Calu3 (cell line): ENCODE results near the gene VMP1. TPM values are rescaled to one million over a fixed set of nuclear protein-coding genes. Genes with fewer than 3 reads are reported as not detected.
"Not testable (repeated sequence)": the region's sequence is repeated elsewhere in the genome, so short reads cannot be mapped to it uniquely, and the experiment has no call there.

Source experiments
- BruUV-seq: library from RNA; stranded (reverse); fragments of 400-500 nt; replicated peaks from 2 replicates; lab custom pipeline; 2021; lab: Mats Ljungman, UMichigan
- CTCF ChIA-PET: fragments of 300-600 bp; sonication (Branson Sonifier 250); formaldehyde crosslinking; loops from one replicate; lab custom pipeline; 2022; ENCODE audit warnings: antibody characterized with exemption; lab: Charles Lee
- DNase-seq: peaks from one replicate; pipeline ENCODE4 v3.0.0; 2022
- H3K27ac Mint-ChIP-seq: one replicate; pipeline ENCODE4 v1.8.0; 2022; ENCODE audit warnings: mixed read lengths; ENCODE audit not compliant: unreplicated experiment
- H3K27me3 Mint-ChIP-seq: one replicate; pipeline ENCODE4 v1.8.0; 2022; ENCODE audit warnings: mixed read lengths; ENCODE audit not compliant: unreplicated experiment
- H3K36me3 Mint-ChIP-seq: one replicate; pipeline ENCODE4 v1.8.0; 2022; ENCODE audit warnings: mild to moderate bottlenecking, moderate library complexity, mixed read lengths; ENCODE audit not compliant: insufficient read depth, unreplicated experiment
- H3K4me1 Mint-ChIP-seq: one replicate; pipeline ENCODE4 v1.8.0; 2022; ENCODE audit warnings: mild to moderate bottlenecking, low read depth, mixed read lengths; ENCODE audit not compliant: unreplicated experiment
- H3K4me3 Mint-ChIP-seq: one replicate; pipeline ENCODE4 v1.8.0; 2022; ENCODE audit warnings: mild to moderate bottlenecking, low read depth, moderate library complexity, mixed read lengths; ENCODE audit not compliant: unreplicated experiment
- H3K9me3 Mint-ChIP-seq: one replicate; pipeline ENCODE4 v1.8.0; 2022; ENCODE audit warnings: low read depth, mixed read lengths; ENCODE audit not compliant: unreplicated experiment
- intact Hi-C: fragments of 100-400 bp; cut with micrococcal nuclease; formaldehyde crosslinking; loops from one replicate; pipeline ENCODE4 v1.10.0; 2022; ENCODE audit not compliant: unreplicated experiment
- total RNA-seq: library from RNA; stranded (reverse); gene quantifications from 2 replicates; pipeline ENCODE4 v1.2.3, GENCODE V29; 2022
- TF ChIP-seq, protein P1 (sequence below): fragments of 200-600 bp; IDR thresholded peaks from one replicate; pipeline ENCODE4 v1.8.0; 2022; ENCODE audit warnings: antibody characterized with exemption; ENCODE audit not compliant: unreplicated experiment

VMP1 gene
- total RNA-seq, 1 experiment from 2014 or later, result 315 TPM

DNA sequence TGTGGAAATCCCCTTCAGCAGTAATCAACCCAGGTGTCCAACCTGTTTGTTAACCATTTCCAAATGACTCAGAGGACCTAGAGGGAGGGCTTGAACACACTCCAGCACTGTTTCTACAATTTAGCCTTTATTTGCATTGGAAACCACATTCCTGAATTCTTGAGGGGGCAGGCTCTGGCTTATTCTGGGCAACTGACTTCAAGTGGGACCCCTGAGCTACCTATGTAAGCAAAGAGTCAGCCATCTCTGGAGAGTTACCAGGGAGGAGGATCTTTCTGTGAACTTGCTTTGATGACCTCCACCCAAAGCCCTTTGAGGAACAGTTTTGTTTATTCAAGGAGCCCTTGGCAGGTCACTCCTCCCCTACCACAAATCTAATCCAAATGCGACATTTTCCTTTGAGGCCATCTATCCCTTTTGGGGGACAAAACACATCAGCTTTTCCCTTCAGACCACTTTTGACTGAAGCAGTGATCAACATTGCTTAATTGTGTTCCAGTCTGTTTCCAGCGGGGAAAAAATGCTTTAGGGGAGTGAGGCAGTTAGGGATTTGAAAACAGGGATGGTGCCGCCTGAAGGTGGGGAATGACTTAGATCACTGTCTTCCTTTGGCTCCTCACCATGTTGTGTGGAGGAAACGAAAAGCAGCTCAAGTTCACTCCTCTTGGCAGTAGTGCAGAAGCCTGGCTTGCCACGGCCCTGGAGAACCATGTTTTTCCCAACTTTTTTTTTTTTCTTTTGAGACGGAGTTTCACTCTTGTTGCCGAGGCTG is 139.1 kb downstream of the VMP1 start:
- BruUV-seq, result no TSS peak
- Mint-ChIP-seq H3K4me3 (peak overlapping the region; percentile 46), H3K9me3 (no peaks in the 10 kb centered on the region), H3K4me1 (peaks cover 29% of the 10 kb centered on the region), H3K27ac (peak overlapping the region; percentile 100), H3K27me3 (no peaks in the 10 kb centered on the region), H3K36me3 (peaks cover 87% of the 10 kb centered on the region)
- TF ChIP-seq, protein P1, sequence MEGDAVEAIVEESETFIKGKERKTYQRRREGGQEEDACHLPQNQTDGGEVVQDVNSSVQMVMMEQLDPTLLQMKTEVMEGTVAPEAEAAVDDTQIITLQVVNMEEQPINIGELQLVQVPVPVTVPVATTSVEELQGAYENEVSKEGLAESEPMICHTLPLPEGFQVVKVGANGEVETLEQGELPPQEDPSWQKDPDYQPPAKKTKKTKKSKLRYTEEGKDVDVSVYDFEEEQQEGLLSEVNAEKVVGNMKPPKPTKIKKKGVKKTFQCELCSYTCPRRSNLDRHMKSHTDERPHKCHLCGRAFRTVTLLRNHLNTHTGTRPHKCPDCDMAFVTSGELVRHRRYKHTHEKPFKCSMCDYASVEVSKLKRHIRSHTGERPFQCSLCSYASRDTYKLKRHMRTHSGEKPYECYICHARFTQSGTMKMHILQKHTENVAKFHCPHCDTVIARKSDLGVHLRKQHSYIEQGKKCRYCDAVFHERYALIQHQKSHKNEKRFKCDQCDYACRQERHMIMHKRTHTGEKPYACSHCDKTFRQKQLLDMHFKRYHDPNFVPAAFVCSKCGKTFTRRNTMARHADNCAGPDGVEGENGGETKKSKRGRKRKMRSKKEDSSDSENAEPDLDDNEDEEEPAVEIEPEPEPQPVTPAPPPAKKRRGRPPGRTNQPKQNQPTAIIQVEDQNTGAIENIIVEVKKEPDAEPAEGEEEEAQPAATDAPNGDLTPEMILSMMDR, result no peak
- intact Hi-C loops, result loop anchor here (1.0 kb wide), 1 partner anchor 11 kb away; no protein-coding TSS in a partner anchor
- peak; percentile 64 for DNase-seq
- CTCF ChIA-PET, result interaction anchor here (1.3 to 2.0 kb wide), 2 partner anchors 13 to 92 kb away, joined by 6 to 7 read pairs; no protein-coding TSS in a partner anchor

DNA sequence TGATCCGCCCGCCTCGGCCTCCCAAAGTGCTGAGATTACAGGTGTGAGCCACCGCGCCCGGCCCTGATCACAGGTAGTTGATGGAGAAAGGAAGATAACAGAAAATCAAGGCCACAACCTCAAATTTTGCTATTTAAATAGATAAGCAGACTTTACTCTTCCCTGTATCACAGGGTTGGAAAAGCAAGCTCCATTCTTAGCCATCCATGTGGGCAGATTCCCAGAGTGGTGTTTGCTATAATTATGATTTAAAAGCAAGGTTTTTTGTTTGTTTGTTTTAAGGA is 140.9 kb downstream of the VMP1 start:
- TF ChIP-seq, protein P1, result no peak
- no TSS peak for BruUV-seq
- Mint-ChIP-seq H3K27me3 (no peaks in the 10 kb centered on the region), H3K4me1 (peaks cover 35% of the 10 kb centered on the region), H3K27ac (peak overlapping the region; percentile 100), H3K9me3 (no peaks in the 10 kb centered on the region), H3K36me3 (peaks cover 75% of the 10 kb centered on the region), H3K4me3 (no peak overlapping the region)
- CTCF ChIA-PET, result interaction anchor here (1.1 kb wide), 1 partner anchor 11 kb away, joined by 3 read pairs; no protein-coding TSS in a partner anchor
- intact Hi-C loops, result no loop called here
- no peak for DNase-seq

DNA sequence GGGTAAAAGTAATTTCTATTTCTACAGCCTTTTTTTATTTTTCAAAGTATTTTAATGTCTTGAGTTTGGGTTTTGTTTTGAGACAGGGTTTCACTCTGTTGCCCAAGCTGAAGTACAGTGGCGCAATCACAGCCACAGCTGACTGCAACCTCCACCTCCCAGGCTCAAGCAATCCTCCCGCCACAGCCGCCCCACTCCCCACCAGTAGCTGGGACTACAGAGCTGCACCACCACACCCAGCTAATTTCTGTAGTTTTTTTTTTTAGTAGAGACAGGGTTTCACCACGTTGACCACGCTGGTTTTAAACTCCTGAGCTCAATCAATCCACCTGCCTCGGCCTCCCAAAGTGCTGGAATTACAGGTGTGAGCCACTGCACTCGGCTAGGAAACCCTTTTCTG is 141.3 kb downstream of the VMP1 start:
- Mint-ChIP-seq H3K27ac (peak overlapping the region; percentile 100), H3K4me1 (peaks cover 39% of the 10 kb centered on the region), H3K27me3 (no peaks in the 10 kb centered on the region), H3K9me3 (no peaks in the 10 kb centered on the region), H3K36me3 (peaks cover 75% of the 10 kb centered on the region), H3K4me3 (no peak overlapping the region)
- CTCF ChIA-PET, result interaction anchor here (0.6 to 1.1 kb wide), 2 partner anchors 11 to 198 kb away, joined by 3 read pairs; no protein-coding TSS in a partner anchor
- intact Hi-C loops, result no loop called here
- no TSS peak for BruUV-seq
- peak; percentile 65 for DNase-seq
- TF ChIP-seq, protein P1, result no peak

DNA sequence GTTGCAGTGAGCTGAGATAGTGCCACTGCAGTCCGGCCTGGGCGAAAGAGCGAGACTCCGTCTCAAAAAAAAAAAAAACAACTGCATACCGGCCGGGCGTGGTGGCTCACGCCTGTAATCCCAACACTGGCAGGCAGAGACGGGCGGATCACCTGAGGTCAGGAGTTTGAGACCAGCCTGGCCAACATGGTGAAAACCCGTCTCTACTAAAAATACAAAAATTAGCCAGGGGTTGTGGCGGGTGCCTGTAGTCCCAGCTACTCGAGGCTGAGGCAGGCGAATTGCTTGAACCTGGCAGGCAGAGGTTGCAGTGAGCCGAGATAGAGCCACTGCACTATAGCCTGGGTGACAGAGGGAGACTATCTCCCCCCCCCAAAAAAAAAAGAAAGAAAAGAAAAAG is 142.9 kb downstream of the VMP1 start:
- H3K9me3 Mint-ChIP-seq, intact Hi-C loops, DNase-seq, BruUV-seq, H3K27me3 Mint-ChIP-seq: not testable (repeated sequence)
- peak overlapping the region; percentile 32 for H3K4me3 Mint-ChIP-seq
- H3K36me3 Mint-ChIP-seq, result peaks cover 73% of the 10 kb centered on the region
- H3K27ac Mint-ChIP-seq, result peak overlapping the region; percentile 100
- CTCF ChIA-PET, result interaction anchor here (0.8 kb wide), 1 partner anchor 9 kb away, joined by 4 read pairs; no protein-coding TSS in a partner anchor
- peaks cover 41% of the 10 kb centered on the region for H3K4me1 Mint-ChIP-seq
